Measurements from ENCODE around the gene CRADD. TPM values are rescaled to one million over a fixed set of nuclear protein-coding genes. Genes with fewer than 3 reads are reported as not detected.
A peak's percentile ranks its signal among the peaks of the same experiment; 100 is the strongest.

CRADD gene
- total and polyA plus RNA-seq, 10 of the 15 experiments (the other 5 are each of a cell fraction or from before 2014, with no cell fraction given): 7.6 to 15.5 (median 11.7) TPM

GRCh38 chr12:93794738-93795137 lies 117.6 kb downstream of the CRADD start:
- peak; percentile 21; the same call in 2 of the 3 replicates for ATAC-seq
- POLR2A ChIA-PET: no interaction called here
- SMC1A ChIA-PET (ENCODE audit: uncharacterized antibody, unreplicated experiment): no interaction called here
- BruUV-seq (replicated peaks): no TSS peak
- no peak for FAIRE-seq
- H3K79me2 ChIP-seq (ENCODE audit: control insufficient read depth, insufficient read depth, low read length): no peaks in the 10 kb centered on the region
- no peaks in the 10 kb centered on the region for H4K20me1 ChIP-seq (ENCODE audit: control insufficient read depth, insufficient read depth)
- no peak for DNase-seq (ENCODE audit: low read depth, low spot score)
- RAD21 ChIA-PET (ENCODE audit: unreplicated experiment): no interaction called here
- CTCF ChIA-PET: interaction anchor here (1.0 kb wide), 1 partner anchor 27 kb away, joined by 3 read pairs; no protein-coding TSS in a partner anchor
- H3K9me3 ChIP-seq (replicated peaks; ENCODE audit: control insufficient read depth, insufficient read depth, low read length): no peaks in the 10 kb centered on the region
- in situ Hi-C loops (cut with MboI): no loop called here
- H3K27me3 ChIP-seq (replicated peaks in 1 of 2; ENCODE audit: control insufficient read depth in 2 of 2, insufficient read depth in 2 of 2, low read length in 1 of 2): no peaks in the 10 kb centered on the region; a peak in 1 of 4 replicates
- no peak overlapping the region for H2AFZ ChIP-seq (ENCODE audit: control insufficient read depth, low read depth, low read length)
- no peak overlapping the region for H3K9ac ChIP-seq (ENCODE audit: control insufficient read depth, insufficient read depth, low read length)
- TF ChIP-seq, protein P1, sequence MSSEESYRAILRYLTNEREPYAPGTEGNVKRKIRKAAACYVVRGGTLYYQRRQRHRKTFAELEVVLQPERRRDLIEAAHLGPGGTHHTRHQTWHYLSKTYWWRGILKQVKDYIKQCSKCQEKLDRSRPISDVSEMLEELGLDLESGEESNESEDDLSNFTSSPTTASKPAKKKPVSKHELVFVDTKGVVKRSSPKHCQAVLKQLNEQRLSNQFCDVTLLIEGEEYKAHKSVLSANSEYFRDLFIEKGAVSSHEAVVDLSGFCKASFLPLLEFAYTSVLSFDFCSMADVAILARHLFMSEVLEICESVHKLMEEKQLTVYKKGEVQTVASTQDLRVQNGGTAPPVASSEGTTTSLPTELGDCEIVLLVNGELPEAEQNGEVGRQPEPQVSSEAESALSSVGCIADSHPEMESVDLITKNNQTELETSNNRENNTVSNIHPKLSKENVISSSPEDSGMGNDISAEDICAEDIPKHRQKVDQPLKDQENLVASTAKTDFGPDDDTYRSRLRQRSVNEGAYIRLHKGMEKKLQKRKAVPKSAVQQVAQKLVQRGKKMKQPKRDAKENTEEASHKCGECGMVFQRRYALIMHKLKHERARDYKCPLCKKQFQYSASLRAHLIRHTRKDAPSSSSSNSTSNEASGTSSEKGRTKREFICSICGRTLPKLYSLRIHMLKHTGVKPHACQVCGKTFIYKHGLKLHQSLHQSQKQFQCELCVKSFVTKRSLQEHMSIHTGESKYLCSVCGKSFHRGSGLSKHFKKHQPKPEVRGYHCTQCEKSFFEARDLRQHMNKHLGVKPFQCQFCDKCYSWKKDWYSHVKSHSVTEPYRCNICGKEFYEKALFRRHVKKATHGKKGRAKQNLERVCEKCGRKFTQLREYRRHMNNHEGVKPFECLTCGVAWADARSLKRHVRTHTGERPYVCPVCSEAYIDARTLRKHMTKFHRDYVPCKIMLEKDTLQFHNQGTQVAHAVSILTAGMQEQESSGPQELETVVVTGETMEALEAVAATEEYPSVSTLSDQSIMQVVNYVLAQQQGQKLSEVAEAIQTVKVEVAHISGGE (CRISPR knock-in tag; IDR thresholded peaks at IDR 0.05): no peak
- TF ChIP-seq CBX3 (IDR thresholded peaks at IDR 0.05; ENCODE audit: borderline replicate concordance, low read depth) (no peak), SMAD1 (IDR thresholded peaks at IDR 0.05; ENCODE audit: low read depth, partially characterized antibody) (no peak), ZBED1 (IDR thresholded peaks at IDR 0.05; ENCODE audit: borderline replicate concordance) (no peak), RFX5 (IDR thresholded peaks at IDR 0.05; ENCODE audit: low read depth, low read length) (no peak), NFYA (IDR thresholded peaks at IDR 0.05; ENCODE audit: borderline replicate concordance, low read depth, low read length) (no peak), TCF12 (IDR thresholded peaks at IDR 0.05; ENCODE audit: low read depth, low read length) (no peak), E2F4 (IDR thresholded peaks at IDR 0.05; ENCODE audit: low read depth, low read length) (no peak)
- TF ChIP-seq, protein P2, sequence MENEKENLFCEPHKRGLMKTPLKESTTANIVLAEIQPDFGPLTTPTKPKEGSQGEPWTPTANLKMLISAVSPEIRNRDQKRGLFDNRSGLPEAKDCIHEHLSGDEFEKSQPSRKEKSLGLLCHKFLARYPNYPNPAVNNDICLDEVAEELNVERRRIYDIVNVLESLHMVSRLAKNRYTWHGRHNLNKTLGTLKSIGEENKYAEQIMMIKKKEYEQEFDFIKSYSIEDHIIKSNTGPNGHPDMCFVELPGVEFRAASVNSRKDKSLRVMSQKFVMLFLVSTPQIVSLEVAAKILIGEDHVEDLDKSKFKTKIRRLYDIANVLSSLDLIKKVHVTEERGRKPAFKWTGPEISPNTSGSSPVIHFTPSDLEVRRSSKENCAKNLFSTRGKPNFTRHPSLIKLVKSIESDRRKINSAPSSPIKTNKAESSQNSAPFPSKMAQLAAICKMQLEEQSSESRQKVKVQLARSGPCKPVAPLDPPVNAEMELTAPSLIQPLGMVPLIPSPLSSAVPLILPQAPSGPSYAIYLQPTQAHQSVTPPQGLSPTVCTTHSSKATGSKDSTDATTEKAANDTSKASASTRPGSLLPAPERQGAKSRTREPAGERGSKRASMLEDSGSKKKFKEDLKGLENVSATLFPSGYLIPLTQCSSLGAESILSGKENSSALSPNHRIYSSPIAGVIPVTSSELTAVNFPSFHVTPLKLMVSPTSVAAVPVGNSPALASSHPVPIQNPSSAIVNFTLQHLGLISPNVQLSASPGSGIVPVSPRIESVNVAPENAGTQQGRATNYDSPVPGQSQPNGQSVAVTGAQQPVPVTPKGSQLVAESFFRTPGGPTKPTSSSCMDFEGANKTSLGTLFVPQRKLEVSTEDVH (IDR thresholded peaks at IDR 0.05; ENCODE audit: low read depth, partially characterized antibody): no peak
- WGBS (ENCODE audit: insufficient coverage, insufficient replicate concordance, low lambda C conversion rate, missing lambda C conversion rate): 31% methylated on average over 2 of the region's 2 CpGs
- intact Hi-C loops (cut with micrococcal nuclease; ENCODE audit: unreplicated experiment): no loop called here
- H3K4me1 ChIP-seq (ENCODE audit: control insufficient read depth, insufficient read depth, low read length): peaks cover 5% of the 10 kb centered on the region; the same call in 1 of the 2 replicates
- no peak overlapping the region for H3K4me2 ChIP-seq (ENCODE audit: control insufficient read depth, insufficient read depth)
- H3K4me3 ChIP-seq: no peak overlapping the region
- H3K27ac ChIP-seq (ENCODE audit: control insufficient read depth, insufficient read depth): no peak overlapping the region
- H3K36me3 ChIP-seq (ENCODE audit: control insufficient read depth in 2 of 2, insufficient read depth in 2 of 2, low read length in 1 of 2): no peaks in the 10 kb centered on the region

Data from GM12878 (cell line).